NCI-H1092 (cell line): Measurements from ENCODE around the gene NFKBIZ.
"Not testable (repeated sequence)": the region's sequence is repeated elsewhere in the genome, so short reads cannot be mapped to it uniquely, and the experiment has no call there.

Experiments used
- DNase-seq: peaks from one replicate; lab custom pipeline; 2025; lab: John Stamatoyannopoulos, UW

Gene NFKBIZ

DNA sequence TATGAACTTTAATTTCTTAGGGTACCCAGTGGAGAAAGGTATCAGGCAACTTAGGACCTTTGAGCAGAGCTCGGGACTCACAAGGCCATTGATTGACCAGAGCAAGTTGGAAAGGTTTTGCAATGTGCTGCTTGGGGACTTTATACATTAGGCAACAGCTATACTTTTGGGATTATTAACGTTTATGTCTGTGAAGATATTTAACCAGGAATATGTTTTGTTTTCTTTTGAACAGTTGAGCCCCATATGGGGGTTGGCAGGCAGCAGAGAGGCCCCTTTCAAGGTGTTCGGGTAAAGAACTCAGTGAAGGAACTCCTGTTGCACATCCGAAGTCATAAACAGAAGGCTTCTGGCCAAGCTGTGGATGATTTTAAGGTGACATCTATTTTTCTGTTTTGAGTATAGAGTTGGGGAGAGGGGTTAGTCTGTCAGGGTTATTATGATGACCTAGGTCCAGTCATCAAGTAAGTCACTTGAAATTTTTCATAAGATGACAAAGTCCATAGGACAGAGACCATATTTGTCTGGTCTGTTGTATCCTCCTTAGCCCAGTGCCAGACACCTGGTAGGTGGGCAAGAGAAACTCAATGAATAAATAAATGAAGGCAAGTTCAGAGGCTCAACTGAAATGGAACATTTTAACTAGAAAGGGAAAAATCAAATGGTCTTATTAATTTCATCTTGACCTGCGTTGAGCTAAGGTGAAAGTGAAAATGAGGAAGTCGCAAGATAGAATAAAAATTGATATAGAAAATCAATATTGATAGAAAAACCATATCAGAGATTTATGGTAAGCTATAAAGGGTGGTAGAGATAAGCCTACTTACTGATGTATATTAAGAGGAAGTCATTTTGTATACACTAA is 2.8 kb downstream of the NFKBIZ start:
- no peak for DNase-seq

DNA sequence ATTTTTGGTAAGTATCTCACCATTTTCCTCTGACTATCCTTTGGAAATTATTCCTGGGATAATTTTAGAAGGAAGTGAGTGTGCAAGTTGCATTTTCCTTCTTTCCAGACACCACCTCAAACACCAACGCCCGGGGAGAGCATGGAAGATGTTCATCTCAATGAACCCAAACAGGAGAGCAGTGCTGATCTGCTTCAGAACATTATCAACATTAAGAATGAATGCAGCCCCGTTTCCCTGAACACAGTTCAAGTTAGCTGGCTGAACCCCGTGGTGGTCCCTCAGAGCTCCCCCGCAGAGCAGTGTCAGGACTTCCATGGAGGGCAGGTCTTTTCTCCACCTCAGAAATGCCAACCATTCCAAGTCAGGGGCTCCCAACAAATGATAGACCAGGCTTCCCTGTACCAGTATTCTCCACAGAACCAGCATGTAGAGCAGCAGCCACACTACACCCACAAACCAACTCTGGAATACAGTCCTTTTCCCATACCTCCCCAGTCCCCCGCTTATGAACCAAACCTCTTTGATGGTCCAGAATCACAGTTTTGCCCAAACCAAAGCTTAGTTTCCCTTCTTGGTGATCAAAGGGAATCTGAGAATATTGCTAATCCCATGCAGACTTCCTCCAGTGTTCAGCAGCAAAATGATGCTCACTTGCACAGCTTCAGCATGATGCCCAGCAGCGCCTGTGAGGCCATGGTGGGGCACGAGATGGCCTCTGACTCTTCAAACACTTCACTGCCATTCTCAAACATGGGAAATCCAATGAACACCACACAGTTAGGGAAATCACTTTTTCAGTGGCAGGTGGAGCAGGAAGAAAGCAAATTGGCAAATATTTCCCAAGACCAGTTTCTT is 3.9 kb downstream of the NFKBIZ start:
- no peak for DNase-seq

DNA sequence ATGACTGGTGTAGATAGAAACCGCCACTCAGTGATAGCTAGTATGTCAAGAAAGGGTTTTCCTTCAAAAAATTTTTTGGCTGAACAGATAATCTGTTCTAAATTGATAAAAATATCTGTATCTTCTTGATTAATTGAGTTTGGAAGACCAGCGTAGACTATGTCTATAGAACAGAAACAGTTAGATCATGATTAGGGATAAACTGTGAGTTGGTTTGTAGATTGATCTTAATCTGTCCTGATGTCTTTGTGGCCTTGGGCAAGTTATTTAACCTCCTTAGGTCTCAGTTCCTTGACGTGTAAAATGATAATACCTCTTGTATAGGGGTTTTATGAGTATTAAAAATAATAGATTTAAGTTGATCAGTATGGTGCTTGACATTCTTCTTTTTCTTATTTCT is 4.7 kb downstream of the NFKBIZ start:
- no peak for DNase-seq

DNA sequence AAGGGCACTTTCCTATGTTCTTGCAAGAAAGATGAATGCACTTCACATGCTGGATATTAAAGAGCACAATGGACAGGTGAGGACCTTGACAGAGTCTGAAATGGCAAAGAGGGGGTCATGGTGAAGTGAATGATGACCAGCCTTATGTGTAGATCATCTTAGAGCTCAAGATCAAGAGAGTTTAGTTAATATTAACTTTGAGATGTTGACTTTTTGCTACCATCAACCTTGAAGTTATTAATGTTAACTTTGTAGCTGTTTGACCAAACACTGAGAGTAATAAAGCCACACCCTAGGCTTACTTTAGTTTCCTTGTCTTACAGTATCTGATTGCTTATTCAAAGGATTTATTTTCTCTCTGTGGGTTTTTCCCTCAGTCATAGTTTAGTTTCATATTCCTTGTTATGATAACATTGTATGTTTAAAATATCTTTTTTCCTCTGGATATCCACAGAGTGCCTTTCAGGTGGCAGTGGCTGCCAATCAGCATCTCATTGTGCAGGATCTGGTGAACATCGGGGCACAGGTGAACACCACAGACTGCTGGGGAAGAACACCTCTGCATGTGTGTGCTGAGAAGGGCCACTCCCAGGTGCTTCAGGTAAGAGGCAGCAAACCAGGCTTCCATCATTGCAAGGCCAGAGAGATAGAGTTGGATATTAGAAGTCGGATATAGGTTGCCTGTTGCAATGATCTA is 5.4 kb downstream of the NFKBIZ start:
- no peak for DNase-seq

DNA sequence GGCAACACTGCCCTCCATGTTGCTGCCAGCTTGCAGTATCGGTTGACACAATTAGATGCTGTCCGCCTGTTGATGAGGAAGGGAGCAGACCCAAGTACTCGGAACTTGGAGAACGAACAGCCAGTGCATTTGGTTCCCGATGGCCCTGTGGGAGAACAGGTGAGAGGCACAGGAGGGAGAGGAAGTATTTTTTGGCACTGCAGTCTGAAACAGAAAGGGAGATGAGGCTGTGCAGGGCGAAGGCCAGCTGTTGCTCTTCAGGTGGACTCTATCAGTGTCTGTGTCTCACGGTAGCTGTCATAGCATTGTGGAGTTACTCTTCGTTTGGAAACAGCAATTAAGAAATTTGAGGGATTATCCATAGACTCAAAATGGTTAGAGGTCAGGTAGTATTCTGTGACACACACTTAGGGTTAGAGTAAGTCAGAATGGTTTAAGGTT is 8.0 kb downstream of the NFKBIZ start:
- no peak for DNase-seq

DNA sequence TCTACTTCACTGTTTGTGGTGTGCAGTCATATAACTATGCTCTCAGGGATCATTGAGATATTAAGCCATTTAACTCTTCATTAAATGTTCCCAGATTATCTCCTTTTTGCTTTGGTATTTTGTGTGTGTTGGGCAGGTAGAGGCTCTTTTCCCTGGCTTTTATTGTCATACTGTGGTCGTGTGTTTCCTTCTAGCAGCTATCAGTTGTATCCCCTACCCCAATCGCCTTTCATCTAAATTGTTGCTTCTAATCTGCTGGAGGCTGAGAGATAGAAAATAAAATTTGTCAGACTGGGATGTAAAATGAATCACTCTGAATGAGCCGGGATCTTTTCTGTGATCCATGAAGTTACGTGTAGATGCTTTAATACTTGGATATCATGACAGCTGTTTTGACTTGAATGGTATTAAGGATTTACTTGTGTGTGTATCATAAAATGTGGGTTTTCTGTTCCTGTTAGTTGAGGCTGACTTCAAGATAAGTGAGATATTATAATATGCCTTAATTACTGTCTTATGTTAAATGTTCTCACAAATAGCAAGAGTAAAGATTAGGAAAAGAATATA is 9.2 kb downstream of the NFKBIZ start:
- DNase-seq, result no peak

DNA sequence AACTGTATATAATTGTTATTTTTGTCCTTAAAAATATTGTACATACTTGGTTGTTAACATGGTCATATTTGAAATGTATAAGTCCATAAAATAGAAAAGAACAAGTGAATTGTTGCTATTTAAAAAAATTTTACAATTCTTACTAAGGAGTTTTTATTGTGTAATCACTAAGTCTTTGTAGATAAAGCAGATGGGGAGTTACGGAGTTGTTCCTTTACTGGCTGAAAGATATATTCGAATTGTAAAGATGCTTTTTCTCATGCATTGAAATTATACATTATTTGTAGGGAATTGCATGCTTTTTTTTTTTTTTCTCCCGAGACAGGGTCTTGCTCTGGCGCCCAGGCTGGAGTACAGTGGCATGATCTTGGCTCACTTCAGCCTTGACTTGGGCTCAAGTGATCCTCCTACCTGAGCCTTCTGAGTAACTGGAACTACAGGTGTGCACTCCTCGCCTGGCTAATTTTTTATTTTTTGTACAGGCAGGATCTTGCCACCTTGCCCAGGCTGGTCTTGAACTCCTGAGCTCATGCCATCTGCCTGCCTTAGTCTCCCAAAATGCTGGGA is 10.7 kb downstream of the NFKBIZ start:
- DNase-seq, result no peak

DNA sequence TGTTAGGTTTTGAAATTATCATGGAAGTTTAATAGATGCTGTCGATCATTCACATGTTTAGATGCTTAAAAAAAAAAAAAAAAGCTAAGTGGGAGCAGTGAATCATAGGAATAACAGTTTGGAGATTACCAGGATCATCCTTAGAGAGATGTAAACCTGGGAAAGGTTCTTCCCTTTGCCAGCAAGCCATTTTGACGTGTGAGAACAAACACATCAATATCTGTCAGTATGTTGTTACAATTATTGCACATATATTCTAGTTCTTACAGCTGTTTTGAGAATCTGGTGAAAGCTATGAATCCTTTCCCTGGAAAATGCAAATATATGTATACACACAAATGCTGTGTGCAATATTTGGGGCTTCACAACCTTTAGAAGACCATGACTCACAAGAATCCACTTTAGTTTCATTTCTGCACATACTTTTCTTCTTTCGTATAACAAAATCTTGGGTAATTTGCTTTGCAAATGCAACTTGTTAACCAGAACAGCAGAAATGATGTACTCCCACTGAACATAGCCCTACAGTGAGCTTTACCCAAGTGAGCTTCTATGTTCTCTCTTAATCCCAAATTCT is 12.0 kb downstream of the NFKBIZ start:
- no peak for DNase-seq

DNA sequence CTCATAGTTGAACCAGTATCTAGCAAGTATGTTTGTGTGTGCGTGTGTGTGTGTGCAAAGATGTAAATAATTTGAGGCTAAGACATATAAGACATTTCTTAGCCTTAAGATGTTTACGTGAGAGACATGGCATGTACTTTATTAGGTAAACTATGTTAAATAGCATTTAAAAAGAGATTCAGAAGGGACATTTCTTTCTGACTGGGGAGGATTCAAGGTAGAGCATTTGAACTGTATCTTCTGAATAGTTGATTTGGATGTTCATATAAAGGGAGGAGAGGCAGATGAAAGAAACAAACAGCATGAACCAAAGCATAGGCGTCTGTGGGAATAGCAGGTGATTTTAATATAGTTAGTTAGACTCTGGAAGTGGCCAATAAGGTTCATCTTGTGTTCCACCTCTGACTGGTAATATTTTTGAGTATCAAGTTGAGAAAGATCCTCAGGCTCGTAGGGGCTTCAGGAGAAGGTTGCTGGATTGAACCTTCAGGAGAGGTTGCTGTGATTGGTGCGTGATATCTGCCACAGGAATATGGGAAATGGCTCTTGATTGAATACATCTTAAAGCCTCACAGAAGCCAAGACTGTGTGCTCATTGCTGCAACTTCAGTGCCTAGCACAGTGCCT is 12.6 kb downstream of the NFKBIZ start:
- DNase-seq, result no peak

DNA sequence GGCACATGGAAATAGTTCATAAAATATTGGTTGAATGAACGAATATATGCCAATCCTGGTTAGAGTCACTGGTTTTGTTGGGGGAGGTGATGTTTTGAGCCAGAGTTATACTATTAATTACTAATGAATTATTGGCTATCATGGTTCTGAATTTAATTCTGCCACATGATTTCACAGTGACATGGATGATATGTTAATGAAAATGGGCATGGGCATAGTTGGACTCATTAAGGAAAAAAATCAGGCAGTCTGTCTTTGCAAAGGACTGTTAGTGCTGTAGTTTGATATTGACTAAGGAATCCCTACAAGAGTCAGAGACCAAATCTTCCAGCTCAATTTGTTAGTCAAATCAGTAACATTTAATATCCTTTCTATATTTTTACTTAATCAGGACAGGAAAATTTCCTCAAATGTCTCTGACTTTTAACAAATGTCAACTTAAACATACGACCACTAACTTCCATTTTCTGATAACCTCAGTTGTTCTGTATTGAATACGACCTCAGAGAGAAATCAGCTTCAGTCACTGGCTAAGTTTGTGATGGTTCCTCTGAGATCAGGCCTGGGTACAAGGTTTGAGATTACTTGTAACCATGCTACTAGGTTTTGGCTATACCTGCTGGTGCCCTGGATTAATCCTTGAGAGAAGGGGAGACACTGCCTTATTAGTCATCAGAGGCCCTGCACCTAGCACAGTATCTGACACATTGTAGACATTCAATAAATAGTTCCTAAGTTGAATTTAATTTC is 13.3 kb downstream of the NFKBIZ start:
- DNase-seq, result no peak

DNA sequence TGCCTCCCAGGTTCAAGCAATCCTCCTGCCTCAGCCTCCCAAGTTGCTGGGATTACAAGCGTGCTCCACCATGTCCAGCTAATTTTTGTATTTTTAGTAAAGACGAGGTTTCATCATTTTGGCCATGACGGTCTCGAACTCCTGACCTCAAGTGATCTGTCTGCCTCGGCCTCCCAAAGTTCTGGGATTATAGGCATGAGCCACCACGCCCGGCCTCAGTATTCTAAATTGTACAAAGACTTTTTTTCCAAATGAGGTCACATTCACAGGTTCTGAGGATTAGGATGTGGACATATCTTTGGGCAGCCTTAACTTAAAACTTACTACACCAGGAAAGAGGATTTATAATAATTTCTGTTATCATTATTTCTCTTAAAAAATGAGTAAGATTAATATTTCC is 15.6 kb downstream of the NFKBIZ start:
- not testable (repeated sequence) for DNase-seq

DNA sequence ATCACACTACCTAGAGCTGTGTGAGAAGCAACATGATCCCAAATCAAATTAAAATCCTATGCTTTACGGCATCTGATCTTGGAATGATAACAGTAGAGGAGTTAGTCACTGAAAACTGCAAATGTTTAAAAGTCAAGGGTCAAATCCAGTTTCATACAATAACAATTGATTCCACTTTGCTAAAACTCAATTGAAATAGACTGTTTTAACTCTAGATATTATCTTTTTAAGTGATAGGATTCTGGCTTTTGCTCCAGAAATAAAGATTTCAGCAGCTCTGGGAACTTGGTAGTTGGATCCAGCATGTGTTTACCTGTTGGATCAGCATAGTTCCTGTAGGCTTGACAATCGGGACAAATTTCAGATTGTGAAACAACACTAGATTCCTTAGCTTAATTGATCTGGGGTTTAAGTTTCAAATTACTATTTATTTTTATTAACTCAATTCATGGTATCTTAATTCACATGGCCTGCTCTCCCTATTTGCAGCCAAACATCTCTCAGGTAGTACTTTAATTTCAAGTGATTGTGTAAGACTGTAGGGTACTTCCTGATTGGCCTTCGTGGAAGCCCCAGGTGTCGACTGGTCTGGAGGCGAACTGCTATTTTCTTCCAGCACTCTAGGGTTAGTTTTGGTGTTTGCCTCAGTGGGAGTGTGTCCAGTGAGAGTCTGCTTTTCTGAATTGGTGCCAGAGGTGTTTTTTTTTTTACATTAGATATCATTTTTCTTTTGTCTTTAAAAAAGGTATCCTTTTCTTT is 16.6 kb downstream of the NFKBIZ start:
- DNase-seq, result no peak

DNA sequence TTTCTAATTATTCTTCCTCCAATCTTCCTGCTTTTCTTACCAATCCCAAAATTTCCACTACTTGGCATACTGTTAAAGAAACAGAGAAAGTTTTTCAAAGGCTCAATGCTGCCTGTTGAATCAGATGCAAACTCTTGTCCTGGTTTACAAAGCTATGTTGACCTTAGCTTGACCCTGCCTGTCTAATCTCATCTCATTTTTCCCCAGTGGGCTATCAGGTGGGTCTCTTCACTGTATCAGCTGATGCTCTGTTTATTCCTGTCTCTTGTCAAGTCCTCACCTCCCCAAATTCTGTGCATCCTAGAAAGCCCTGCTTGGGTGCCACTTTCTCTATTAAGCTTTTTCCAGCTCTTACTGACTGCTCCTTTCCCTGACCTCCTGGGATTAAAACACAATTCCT is 18.2 kb downstream of the NFKBIZ start:
- DNase-seq, result no peak

DNA sequence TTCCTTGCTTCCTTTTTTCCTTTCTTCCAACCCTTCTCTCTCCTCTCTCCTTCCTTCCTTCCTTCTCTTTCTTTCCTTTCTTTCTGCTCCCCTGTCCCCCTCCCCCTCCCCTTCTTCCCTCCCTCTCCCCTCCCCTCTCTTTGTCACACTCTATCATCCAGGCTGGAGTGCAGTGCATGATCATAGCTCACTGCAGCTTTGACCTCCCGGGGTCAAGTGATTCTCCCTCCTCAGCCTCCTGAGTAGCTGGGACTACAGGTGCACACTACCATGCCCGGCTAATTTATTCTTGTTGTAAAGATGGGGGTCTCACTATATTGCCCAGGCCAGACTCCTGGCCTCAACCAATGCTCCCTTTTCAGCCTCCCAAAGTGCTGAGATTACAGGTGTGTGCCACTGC is 18.7 kb downstream of the NFKBIZ start:
- no peak for DNase-seq

DNA sequence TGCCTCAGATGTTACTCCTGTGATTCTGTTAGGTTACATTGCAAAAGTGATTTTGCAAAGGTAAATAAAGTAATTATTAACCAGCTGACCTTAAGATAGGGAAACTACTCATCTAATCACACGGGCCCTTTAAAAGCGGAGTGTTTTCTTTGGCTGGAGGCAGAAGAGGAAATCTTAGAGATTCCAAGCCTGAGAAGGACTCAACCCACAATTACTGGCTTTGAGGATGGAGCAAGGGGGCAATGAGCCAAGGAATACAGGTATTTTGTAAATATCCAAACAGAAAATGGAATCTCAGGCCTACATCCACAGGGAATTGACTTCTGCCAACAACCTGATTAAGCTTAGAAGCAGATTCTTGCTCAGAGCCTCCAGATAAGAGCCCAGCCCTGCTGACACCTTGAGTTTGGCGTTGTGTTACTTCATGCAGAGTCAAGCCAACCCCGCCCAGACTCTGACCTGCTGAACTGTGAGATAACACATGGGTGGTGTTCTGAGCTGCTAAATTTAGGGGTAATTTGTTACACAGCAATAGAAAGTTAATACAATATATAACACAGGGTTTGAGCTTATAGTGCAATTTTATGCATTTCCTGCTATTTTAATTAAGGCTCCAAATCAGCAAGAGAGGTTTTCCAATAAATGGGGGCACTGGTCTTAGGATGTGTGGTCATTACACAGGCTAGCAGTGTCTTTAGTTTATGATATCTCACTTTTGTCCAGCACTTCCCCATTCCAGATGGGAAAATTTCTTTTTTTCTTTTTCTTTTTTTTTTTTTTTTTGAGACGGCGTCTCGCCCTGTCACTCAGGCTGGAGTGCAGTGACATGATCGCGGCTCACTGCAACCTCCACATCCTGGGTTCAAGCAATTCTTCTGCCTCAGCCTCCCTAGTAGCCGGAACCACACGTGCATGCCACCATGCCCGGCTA is 19.5 kb downstream of the NFKBIZ start:
- no peak for DNase-seq

DNA sequence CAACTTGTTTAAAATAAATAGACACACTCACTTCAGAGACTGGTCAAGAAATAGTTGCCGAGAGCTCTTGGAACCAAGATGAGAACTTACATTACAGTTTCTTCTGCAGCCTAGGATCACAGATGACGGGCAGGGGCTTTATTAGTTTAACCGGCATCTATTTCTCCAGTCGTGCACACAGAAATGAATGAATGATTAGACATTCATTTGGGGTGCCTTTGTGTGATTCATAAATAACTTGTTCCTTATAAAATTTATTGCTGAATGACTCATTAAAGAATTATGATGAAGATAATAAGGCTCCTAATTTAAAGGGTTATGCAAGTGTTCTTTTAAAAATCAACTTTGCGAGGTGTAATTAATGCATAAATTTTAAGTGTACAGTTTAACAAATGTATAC is 20.8 kb downstream of the NFKBIZ start:
- no peak for DNase-seq

DNA sequence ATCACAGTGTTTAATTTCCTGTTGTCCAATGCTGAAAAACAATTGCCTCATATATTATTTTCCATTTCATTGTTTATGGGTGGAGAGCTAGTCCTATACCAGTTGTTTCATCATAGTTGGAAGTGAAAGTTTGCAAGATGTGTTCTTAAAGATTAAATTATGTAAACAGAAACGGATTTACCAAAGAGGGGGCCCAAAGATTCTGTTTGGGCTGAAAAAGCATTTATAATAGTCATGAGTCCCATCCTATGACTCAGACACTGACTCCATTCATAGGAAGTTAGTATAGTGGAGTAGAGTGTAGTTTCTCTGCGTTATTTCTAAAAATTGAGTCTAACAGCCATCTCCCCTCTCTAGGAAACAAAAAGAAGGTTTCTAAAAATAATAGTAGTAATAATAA is 24.3 kb downstream of the NFKBIZ start:
- no peak for DNase-seq

DNA sequence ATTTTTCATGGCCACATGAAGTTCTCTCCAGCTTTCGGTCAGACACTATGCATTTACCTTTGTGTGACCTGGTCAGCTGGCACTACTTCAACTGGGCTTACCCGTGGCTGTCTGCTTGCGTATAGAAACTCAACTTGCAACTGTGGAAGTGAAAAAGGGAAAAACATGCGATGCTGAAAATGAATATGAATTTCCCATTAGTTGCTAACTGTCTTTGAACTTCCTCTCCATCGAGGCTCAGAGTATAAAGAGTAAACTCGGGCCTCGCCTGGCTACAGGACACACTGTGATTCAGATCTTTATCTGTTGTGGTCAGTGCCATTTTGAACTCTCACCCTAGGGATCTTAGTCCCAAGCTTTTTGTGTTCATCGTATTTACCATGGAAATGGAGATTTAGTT is 26.8 kb downstream of the NFKBIZ start:
- no peak for DNase-seq
